NCI-H510A treated with DMSO at 0.1 percent for 48 hours (cell line): Measurements from ENCODE around the gene NUP62.
A peak's percentile ranks its signal among the peaks of the same experiment; 100 is the strongest.

ENCODE experiments used
- DNase-seq: peaks from one replicate; lab custom pipeline; 2025; lab: John Stamatoyannopoulos, UW

Gene NUP62

DNA sequence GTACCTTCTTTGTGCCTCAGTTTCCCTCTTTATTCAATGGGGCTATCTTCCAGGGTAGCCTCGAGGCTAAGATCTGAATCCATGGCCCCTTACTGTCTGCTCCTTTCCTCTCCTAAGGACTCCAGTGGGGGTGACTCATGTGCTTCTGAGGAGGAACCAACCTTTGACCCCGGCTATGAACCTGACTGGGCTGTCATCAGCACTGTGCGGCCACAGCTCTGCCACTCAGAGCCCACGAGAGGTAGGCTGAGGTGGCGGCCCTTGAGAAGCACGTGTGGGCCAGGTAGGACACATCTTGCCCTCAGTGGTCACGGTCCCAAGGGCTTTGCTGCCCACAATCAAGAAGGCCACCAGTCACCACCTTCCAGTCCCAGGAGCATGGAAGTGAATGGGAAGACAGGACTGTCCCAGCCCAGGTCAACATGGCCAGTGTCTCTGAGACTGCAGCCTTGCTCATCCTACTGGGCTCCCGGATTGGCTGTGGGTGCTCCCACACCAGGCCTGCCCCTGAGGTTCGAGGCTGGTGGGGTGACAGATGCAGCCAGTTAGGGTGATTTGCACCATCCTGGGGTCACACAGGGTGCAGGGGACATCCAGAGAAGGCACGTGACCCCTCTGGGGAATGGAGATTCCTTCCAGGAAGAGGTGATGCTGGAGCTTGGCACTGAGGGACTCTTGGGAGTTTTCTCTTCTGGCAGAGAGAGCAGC, 49.0 kb downstream of the NUP62 start:
- no peak for DNase-seq

DNA sequence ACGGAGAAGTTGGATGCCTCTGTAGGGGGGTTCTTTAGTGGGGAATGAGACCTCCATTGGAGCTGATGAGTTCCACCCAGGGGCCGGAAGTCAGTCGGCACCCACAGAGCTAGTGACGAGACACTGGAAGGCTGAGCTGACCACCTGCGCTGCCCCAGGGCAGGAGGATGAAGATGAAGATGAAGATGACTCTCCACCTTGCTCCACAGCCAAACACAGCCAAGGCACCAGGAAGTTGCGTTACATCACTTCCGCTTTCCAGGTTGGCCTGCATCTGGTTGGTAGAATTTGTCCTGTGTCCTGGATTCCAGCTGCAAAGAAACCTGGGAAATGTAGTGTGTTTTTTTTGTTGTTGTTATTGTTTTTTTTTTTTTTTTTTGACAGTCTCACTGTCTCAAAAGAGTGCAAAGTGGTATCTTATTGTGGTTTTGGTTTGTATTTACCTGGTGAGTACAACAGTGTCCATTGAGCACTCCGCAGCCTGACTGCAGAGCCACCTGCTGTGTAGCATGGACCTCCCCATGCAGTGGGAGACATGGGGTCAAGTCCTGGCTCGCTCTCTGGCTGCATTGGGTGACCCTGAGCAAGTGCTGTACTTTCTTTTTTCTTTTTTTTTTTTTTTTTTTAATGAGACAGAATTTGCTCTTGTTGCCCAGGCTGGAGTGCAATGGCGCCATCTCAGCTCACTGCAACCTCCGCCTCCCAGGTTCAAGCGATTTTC, 49.9 kb downstream of the NUP62 start:
- DNase-seq: no peak

DNA sequence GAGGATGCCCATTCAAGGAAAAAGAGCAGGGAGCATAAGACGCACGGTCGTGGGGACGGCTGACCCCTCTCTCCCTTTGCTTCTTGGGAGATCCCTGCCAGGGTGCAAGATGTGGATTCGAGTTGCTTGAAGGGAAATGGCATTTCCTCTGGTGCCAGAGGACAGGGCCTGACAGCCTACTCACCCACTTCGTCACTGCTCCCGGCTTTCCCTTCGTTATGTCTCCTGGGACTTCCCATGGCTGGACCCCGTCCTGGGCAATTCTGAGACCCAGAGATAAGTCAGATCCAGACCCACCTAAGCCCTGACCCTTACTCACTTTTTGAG, 50.6 kb downstream of the NUP62 start:
- no peak for DNase-seq

DNA sequence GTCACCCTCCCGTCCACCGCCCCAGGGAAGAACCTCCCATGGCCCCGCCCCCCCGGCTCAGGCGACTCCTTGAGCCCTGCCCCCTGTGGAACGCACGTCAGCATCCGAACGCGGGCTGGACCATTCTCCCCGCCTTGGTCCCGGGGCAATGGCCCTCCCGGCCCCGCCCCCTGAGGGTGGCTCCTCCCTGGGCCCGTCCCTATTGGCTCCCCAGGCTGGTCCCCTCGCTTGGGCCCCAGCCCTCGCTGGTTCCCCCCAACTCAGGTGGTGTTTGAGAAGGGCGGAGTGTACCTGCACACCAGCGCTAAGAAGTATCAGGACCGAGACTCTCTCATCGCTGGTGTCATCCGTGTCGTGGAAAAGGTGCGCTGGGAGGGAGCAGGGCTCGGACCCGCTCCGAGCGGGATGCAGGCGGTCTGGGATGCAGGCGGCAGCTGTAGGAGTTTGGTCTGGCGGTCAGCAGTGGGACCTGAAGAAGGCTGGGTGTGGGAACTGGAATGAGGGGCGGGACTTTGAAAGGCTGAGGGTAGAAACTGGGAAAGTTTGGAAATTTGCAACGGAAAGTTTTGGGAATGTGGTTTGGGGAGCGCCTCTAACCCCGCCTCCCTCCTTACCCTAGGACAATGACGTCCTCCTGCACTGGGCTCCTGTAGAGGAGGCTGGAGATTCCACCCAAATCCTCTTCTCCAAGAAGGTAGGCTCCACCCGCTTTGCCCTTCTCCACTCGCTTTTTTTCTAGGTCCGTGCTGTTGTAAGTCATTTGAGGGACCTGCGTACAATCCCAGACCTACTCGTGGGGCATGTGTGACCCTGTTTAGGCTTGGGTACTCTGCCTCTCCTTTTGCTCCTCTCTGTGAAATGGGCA, 51.2 kb downstream of the NUP62 start:
- peak; percentile 91 for DNase-seq

DNA sequence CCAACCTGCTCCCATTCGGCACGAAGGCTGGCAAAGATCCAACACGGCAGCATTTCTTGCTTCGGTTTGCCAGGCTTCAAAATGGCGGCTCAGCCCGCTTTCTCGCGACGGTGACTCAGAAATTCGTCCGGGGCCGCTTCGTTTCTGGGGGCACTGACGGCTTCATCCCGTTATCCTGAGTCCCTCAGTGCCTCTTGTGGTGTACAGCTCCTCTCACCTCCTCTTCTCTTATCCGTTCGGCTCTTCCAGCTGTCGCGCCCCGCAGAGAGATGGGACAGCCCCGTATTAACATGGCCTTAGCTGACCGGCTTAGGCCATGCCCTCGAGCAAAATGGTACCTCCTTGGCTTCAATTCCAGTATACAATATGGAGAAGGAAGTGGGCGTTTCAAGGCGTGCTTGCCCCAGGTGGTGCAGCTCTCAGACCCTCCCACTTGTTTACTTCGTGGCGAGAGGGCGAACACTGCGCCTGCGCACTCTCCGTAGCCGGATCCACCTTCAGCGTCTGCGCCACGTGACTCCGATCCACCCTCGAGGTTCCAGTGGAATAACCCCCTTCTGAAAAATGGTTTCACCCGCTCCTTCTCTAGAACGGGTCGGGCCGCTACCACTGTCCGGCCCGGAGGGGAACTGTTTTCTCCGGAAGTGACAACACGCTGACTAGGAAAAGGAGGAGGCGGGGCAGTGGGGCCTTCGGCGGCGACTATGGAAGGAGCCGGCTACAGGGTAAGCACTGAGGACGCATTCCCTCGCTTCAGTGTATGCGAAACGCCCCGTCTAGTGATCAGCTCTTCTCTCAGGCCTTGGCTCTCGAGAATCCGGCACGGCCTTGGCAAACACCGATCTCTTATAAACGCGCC, 52.1 kb downstream of the NUP62 start, which contains the start of the genes AKT1S1 and TBC1D17:
Gene AKT1S1 (minus strand): TSS at position 336 of the 859 bp plus-strand sequence. CDS start 4,060 bp downstream, outside the sequence.
Gene TBC1D17 (plus strand): TSS at position 683 of the 859 bp plus-strand sequence. CDS start 22 bp downstream, at position 705.
- DNase-seq: peak; percentile 100

DNA sequence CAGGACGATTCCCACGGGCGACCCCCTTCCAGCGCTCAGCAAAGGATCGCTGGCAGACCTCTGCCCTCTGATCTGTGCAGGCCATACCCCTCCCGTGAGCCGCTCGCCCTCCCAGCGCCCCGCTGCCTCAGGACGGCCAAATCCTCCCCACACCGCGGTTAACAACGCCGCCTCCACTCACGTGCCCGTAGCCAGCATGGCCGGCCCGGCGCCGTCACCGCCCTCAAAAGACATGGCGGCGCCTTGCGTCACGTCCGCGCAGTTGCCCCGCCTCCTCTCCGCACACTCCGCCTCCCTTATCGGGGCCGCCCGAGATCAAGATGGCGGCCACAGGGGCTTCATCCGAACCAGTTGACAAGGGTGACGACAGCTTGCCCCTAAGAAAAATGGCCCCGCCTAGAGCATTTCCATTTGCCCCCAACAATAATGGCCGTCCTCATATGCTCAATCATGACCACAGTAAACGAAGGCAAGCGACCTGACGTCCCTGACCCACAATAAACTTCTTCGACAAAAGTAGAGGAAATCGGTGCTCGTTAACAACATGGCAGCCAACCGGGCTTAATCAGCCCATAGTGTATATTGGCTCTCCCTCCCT, 52.8 kb downstream of the NUP62 start:
- peak; percentile 97 for DNase-seq

DNA sequence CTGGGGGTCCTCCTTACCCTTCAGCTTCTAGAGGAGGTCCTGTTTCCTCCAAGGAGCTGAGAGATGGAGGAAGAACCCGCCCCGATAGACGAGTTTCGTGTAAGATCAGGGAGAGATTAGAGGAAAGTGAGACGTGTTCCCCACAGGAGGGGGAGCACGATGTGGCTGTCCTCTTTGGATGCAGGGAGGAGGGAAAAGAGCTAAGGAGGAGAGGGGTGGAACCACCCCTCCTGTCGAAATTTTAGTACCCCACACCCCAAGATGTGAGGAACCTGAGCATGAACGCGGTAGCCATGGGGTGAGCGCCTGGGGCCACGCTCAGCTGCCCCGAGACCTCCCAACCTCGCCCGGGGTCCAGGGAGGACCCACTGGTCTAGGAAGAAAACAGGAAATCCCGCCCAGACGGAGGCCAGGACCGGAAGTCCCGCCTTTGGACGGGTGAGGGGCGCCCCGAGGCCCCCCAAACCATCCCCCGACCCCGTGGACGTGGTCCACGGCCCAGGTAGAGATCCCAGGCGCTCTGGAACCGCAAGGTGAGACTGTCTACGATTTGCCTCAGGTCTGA, 53.4 kb downstream of the NUP62 start:
- DNase-seq: peak; percentile 37

DNA sequence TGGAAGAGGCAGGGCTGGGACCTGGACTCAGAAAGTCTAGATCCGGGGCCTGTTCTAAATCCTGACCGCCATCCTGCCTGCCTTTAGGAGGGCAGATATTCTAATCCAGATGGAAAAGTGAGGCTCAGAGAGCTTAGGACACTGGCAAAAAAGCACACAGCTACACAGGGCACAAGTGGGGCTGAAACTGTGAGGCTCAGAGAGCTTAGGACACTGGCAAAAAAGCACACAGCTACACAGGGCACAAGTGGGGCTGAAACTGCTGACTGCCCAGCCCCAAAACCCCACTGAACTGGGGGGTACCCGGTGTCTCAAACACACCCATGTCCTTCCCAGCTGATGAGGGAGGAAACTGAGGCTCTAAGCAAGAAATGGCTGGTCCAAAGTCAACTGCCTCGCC, 54.1 kb downstream of the NUP62 start:
- no peak for DNase-seq

DNA sequence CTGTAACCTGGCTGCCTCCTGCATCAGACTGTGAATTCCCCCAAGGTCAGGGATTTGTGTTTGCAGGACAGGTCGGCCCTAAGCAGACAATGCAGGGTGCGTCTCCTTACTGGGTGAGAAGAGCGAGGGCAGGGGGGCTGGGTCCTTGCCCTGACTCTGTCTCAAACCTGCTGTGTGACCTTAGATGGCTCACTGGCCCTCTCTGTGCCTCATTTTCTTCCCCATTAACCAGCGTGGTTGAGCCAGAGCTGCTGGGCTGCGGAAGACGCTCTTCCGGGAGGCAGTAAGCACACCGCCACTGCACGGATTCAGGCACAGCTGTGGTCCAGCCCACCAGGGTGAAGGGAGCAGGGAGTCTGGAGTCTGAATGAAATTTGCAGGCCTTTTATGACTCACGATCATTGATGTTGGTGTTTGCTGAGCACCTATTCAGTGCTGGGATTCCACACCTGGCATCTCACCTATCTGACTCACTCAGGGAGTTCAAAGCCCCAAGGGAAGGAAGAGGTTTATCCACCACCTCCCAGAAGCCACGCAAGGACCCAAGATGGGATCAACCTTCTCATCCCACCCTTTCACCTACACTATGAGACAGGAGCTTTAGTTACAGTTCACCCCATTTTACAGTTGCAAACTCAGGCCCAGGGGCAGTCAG, 54.7 kb downstream of the NUP62 start:
- DNase-seq: no peak

DNA sequence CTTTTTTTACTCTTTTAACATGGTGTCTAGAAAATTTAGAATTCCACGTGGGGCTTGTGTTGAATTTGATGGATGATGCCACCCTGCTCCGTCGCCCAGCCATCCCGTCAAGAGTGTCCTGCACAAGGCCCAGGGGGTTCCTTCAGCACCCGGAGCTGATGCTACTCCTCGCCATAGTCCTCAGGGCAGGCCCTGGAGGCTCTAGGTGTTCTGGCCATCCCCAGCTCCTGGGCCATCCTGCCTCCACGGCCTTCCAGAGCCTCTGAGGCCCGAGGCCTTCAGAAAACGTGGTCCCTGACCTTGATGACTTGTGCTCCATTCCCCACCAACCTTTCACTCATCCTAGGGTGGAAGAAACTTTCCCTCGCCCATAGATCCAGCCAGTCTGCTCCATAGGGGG, 55.5 kb downstream of the NUP62 start:
- DNase-seq: no peak

DNA sequence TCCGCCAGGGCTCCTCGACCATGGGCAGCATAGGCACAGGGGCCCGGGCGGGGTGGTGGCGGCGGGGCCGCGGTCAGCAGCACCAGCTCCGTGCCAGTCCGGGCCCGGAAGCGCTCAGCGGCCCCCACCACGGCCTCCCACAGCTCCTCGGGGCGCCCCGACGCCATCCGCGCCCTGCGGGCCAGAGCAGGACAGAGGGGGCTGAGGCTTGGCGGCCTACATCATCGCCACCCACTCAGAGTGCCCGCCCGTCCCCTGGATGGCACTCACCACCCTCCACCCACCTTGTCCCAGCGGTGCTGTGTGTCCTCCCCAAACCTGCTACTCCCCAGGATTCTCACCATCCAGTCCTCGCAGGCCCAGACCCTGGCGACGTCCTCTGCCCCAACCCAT, 56.2 kb downstream of the NUP62 start:
- DNase-seq: no peak

DNA sequence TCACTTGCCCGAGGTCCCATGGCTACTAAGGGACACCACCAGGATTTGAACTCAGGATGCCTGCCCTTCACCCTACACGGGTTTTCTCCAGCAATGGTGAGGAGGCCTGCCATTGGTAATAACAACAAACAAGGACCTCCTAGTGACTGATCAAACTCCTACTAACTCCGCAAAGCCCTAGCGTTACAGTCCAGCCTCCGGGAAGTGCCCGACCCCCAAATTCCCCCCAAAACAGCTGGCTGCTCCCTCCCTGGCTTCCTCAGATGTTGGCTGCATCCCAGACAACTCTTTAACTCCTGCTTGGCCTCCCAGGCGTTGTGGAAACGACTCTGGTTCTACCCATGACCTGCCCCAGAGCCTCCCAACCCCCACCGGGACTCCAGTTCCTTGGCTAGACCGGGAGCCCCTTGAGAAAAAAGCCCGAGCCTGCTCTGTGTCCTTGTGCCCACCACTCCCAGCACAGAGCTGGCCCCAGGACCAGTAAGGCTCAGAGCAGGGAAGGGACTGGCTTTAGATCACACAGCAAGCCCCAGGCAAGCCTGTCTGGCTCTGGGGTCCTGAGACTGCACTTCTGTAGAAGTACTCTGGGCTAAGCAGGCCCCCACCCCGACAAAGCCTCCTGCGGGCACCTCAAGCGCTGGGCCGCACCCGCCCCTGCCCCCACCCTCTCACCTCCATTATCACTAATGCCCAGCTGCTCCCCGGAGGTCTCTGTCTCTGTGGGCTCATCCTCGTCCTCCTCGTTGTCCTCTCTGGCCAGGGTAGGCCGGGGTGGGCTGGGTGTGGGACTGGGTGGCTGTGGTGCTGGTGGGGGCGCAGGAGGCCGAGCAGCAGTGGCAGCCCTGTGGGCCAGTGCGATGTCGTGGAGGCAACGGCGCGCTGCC, 56.8 kb downstream of the NUP62 start:
- no peak for DNase-seq

DNA sequence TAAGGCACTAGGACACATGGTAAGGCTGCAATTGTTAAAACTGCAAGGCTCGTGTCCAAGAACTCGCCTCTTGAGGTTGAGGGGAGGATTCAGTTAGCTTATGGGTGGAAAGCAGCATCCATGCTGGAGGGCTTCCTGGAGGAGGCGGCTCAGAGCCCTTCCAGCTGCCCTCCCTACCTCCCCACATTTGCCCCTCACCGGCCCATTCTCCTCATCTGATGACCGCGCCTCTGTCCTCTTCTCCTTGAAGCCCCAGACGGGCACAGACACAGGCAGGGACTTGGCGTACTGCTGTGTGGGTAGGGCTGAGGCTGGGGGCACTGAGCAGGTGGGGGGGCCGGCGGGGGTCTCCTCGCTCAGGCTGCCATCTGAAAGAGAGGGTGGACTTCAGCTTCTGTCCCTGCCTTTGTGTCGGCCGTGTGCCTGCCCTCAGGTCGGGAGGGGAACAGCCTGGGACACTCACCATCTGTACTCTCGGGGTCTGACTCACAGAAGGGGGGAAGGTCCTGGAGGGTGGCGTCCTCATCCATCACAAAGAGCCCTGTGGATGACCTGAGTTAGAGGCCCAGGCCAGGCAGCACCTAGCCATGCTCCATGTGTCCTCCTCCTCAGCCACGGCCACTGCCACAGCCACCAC, 57.8 kb downstream of the NUP62 start:
- no peak for DNase-seq

DNA sequence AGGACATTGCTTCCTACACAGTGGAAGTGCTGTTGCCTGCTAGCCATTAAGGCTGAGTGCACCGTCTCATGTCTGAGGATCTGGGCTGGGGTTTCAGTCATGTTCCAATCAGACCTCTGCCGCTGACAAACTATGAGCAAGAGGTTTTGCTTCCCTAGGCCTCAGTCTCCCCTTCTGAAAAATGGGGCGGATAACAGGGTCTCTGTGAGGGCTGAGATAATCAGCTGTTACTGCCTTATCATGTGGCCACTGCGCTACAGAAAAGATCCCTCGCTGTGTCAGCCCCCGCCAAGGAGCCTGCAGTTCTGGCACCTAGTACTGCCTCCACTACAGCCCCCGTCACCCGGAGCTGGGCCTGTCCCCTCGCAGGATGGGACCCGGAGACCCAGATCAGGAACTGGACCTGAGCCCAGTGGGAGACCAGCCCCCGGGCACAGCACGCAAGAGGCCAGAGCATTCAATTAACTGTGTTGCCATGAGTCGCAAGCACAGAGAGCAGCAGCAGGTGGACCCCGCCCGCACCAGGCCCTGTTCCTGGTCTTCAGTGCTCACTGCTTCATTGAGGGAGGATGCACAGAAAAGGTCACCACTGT, 58.9 kb downstream of the NUP62 start:
- no peak for DNase-seq

DNA sequence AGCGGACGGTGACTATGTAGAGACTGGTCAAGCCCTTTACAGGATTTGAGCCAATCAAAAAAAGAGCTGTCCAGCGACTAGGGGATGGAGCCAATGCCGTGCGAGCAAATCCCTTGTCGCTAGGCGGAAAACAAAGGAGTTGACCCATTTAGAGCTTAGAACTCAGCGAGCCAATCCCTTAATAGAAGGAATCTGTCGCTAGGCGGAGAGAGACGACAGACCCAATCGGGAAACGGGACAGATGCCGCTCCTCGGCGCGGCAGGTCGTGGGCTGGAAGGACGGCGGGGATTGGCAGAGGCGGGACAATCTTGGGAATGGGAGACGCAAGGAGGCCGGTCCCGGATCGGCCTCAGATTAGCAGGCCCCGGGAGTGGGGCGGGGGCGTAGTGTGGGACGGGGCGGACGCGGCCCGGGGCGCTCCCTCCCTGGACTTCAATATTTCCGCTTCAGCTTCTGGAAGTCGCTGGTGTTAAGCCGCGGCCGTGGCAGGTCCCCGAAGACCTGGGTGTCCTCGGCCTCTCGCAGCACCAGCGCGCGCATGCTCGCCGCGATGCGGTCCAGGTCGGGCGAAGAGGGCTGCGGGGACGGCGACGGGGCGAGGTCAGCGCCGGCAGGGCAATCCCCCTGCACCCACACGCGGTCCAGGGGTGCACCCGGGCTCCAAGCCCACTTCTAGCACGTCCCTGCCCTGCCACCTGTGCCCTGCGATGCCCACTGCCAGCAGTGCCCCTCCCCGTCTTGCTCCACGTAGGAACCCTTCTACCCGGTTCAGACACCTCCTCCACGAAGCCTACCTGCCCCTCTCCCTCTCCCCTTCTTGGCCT, 59.6 kb downstream of the NUP62 start:
- peak; percentile 99 for DNase-seq

DNA sequence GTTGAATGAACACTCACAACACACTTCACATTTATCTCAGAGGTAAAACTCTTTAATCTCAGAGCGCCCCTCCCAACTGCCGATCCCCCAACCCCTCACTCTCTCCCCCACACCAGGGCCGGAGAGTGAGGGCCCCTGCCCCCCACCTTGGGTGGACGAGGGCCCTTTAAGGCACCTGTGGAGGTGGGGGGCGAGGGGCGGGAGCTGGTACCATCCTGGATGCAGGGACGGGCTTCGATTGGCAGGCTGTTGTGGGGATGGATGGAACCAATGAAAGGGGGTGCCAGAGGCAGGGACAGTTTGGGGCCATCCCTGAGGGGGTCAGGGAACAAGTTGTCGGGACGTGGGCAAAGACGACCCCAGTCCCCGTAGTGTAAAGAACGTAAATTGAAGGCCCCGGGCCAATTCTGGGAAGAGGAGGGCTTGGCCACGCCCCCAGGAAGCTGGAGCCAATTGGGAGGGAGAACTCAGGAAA, 60.3 kb downstream of the NUP62 start:
- no peak for DNase-seq
